Prostate gland (tissue), 2 donors: Measurements from ENCODE around the gene KITLG. TPM values are rescaled to one million over a fixed set of nuclear protein-coding genes. Genes with fewer than 3 reads are reported as not detected.

ENCODE experiments used
- DNase-seq: peaks from one replicate; pipeline ENCODE4 v3.0.0-alpha.2; 2019; ENCODE audit warnings: low spot score
- H3K27ac ChIP-seq, 2 donors: fragments of 200-600 bp; sonication (generic); 2 replicates each; pipeline ENCODE4 v1.5.1; 2017 to 2019
- H3K27me3 ChIP-seq: fragments of 200-600 bp; sonication (generic); replicated peaks from 2 replicates; pipeline ENCODE4 v1.5.1; 2019; ENCODE audit not compliant: insufficient read depth
- H3K36me3 ChIP-seq, 2 donors: fragments of 200-600 bp; sonication (generic); 1 replicate in 1 of 2; 2 replicates in 1 of 2; pipeline versions ENCODE4 v1.5.1 to v1.8.1; 2017 to 2019
- H3K4me1 ChIP-seq: fragments of 200-600 bp; sonication (generic); replicated peaks from 2 replicates; pipeline ENCODE4 v1.5.1; 2019
- H3K4me3 ChIP-seq, 2 donors: fragments of 200-600 bp; sonication (generic); 2 replicates each; pipeline ENCODE4 v1.5.1; 2017 to 2019
- H3K9me3 ChIP-seq: fragments of 200-600 bp; sonication (generic); 2 replicates; pipeline ENCODE4 v1.5.1; 2017
- POLR2A ChIP-seq: fragments of 450-650 bp; IDR thresholded peaks from one replicate; pipeline ENCODE4 v1.6.1; 2016; ENCODE audit warnings: antibody characterized with exemption, mild to moderate bottlenecking
- POLR2AphosphoS5 ChIP-seq: sonication (generic); formaldehyde crosslinking; IDR thresholded peaks from one replicate; pipeline ENCODE4 v1.6.1; 2017; ENCODE audit warnings: antibody characterized with exemption
- WGBS: methylation state at CpG from one replicate; pipeline ENCODE4 v1.1.5; 2018; 5-methylcytosine and 5-hydroxymethylcytosine counted together
- intact Hi-C: fragments of 100-400 bp; cut with DNase I; formaldehyde crosslinking; loops from one replicate; pipeline ENCODE4 v1.14.2; 2022
- total RNA-seq, 2 donors: library from RNA; depleted of rRNA; stranded (reverse); fragments of >200 nt; gene quantifications; one replicate each; pipeline ENCODE4 v1.1.0, GENCODE V29; 2016
- TF ChIP-seq, protein P1 (sequence below), 4 experiments: fragments of 200-600 bp in 2 of 4; fragments of 450-650 bp in 2 of 4; sonication (generic) in 2 of 4; IDR thresholded peaks; 1 replicate in 3 of 4; 2 replicates in 1 of 4; pipeline ENCODE4 v1.5.1; 2016 to 2019; ENCODE audit warnings: antibody characterized with exemption in 4 of 4, mild to moderate bottlenecking in 2 of 4, moderate library complexity in 2 of 4

The KITLG gene
- total RNA-seq, 2 donors from 2014 or later = 21.0 to 23.2 TPM

GRCh38 chr12:88570103-88570502 lies 10.2 kb downstream of the KITLG start:
- no peak for DNase-seq
- Histone ChIP-seq H3K4me1 (no peaks in the 10 kb centered on the region), H3K27me3 (no peaks in the 10 kb centered on the region), H3K4me3 (no peak overlapping the region), H3K27ac (no peak overlapping the region), H3K36me3 (no peaks in the 10 kb centered on the region), H3K9me3 (no peaks in the 10 kb centered on the region)
- intact Hi-C loops = loop anchor here (10.0 kb wide), 1 partner anchor 305 kb away; no protein-coding TSS in a partner anchor
- 24% methylated on average over 1 of the region's 1 CpG for WGBS
- TF ChIP-seq POLR2AphosphoS5 = no peak
- TF ChIP-seq POLR2A = no peak
- TF ChIP-seq, protein P1, sequence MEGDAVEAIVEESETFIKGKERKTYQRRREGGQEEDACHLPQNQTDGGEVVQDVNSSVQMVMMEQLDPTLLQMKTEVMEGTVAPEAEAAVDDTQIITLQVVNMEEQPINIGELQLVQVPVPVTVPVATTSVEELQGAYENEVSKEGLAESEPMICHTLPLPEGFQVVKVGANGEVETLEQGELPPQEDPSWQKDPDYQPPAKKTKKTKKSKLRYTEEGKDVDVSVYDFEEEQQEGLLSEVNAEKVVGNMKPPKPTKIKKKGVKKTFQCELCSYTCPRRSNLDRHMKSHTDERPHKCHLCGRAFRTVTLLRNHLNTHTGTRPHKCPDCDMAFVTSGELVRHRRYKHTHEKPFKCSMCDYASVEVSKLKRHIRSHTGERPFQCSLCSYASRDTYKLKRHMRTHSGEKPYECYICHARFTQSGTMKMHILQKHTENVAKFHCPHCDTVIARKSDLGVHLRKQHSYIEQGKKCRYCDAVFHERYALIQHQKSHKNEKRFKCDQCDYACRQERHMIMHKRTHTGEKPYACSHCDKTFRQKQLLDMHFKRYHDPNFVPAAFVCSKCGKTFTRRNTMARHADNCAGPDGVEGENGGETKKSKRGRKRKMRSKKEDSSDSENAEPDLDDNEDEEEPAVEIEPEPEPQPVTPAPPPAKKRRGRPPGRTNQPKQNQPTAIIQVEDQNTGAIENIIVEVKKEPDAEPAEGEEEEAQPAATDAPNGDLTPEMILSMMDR (IDR thresholded peaks at IDR 0.05) = no peak

GRCh38 chr12:88566430-88566829 lies 13.8 kb downstream of the KITLG start:
- intact Hi-C loops = no loop called here
- Histone ChIP-seq H3K9me3 (no peaks in the 10 kb centered on the region), H3K27ac (no peak overlapping the region), H3K36me3 (no peaks in the 10 kb centered on the region), H3K4me3 (no peak overlapping the region), H3K4me1 (no peaks in the 10 kb centered on the region), H3K27me3 (no peaks in the 10 kb centered on the region)
- no peak for DNase-seq
- no peak for TF ChIP-seq POLR2A
- TF ChIP-seq, protein P1 (IDR thresholded peaks at IDR 0.05) = no peak
- no peak for TF ChIP-seq POLR2AphosphoS5
- 52% methylated on average over 4 of the region's 4 CpGs for WGBS

- no peaks in the 10 kb centered on the region for H3K4me1 ChIP-seq
- TF ChIP-seq POLR2AphosphoS5 (no peak), POLR2A (no peak)
- TF ChIP-seq, protein P1 (IDR thresholded peaks at IDR 0.05) = no peak
- 95% methylated on average over 4 of the region's 4 CpGs for WGBS
- H3K4me3 ChIP-seq = no peak overlapping the region
- no peak overlapping the region for H3K27ac ChIP-seq
- no peak for DNase-seq
- intact Hi-C loops = no loop called here
- no peaks in the 10 kb centered on the region for H3K27me3 ChIP-seq
- H3K36me3 ChIP-seq = no peaks in the 10 kb centered on the region
- H3K9me3 ChIP-seq = no peaks in the 10 kb centered on the region
Measured at GRCh38 chr12:88562846-88563582, 17.3 kb downstream of the KITLG start.

DNA sequence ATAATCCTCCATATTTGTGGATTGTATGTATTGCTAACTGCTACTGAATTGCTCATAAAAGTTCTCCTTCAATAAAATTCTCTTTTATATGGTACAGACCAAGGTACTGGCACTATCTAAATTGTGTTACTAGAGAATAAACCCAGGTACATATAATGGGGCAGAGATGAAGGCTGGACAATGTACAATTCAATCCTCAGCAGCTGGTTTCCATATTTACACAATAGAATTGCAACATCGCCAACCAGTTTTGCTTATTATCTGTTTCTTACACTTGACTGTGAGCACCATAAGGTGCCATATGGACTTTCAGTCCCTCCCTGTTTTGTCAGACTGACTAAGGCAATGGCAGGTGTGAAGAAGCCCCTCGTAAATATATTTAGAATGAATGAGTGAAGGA lies 18.1 kb downstream of the KITLG start:
- Histone ChIP-seq H3K4me1 (no peaks in the 10 kb centered on the region), H3K36me3 (no peaks in the 10 kb centered on the region), H3K9me3 (no peaks in the 10 kb centered on the region), H3K27me3 (no peaks in the 10 kb centered on the region), H3K27ac (no peak overlapping the region), H3K4me3 (no peak overlapping the region)
- WGBS = 90% methylated on average over 2 of the region's 2 CpGs
- intact Hi-C loops = no loop called here
- no peak for DNase-seq
- no peak for TF ChIP-seq POLR2AphosphoS5
- TF ChIP-seq, protein P1 (IDR thresholded peaks at IDR 0.05) = no peak
- no peak for TF ChIP-seq POLR2A

DNA sequence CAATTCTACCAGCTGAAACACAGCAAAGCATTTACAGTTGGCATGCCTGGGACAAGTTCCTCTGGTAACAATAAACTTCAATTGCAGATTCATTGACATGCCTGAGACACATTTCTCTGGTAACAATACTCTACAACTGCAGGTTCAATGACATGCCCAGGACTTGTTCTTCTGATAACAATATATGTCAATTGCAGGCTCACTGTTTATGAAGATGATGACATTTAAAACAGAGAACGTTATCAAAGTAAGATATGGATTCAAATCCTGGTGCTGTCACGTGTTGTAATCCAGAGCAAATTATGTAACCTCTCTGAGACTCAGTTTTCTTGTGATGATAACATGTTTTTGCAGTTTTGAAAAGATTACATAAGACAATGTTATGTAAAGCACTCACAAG lies 20.5 kb downstream of the KITLG start:
- WGBS = 49% methylated on average over 2 of the region's 2 CpGs
- Histone ChIP-seq H3K4me1 (no peaks in the 10 kb centered on the region), H3K27me3 (no peaks in the 10 kb centered on the region), H3K27ac (no peak overlapping the region), H3K4me3 (no peak overlapping the region), H3K9me3 (no peaks in the 10 kb centered on the region), H3K36me3 (no peaks in the 10 kb centered on the region)
- TF ChIP-seq, protein P1 (IDR thresholded peaks at IDR 0.05) = no peak
- TF ChIP-seq POLR2A (no peak), POLR2AphosphoS5 (no peak)
- intact Hi-C loops = no loop called here
- no peak for DNase-seq
